HepG2 (cell line): ENCODE results near the gene GRID1. TPM values are rescaled to one million over a fixed set of nuclear protein-coding genes. Genes with fewer than 3 reads are reported as not detected.
A peak's percentile ranks its signal among the peaks of the same experiment; 100 is the strongest.

ENCODE experiments used
- ATAC-seq: fragments of 200-7000 bp; cut with Tn5 transposase; 3 replicates; pipeline ENCODE4 v1.9.1; 2020; ENCODE audit warnings: mild to moderate bottlenecking, moderate library complexity
- BruUV-seq: library from RNA; stranded (reverse); fragments of 400-500 nt; replicated peaks from 2 replicates; lab custom pipeline; 2021; lab: Mats Ljungman, UMichigan
- CTCF ChIA-PET: fragments of 300-600 bp; formaldehyde crosslinking; extraction: SDS; loops from one replicate; lab custom pipeline; 2021; ENCODE audit warnings: low total read pairs, inconsistent platforms, low intra/inter-chr PET ratio; lab: Yijun Ruan, JAX
- POLR2A ChIA-PET: fragments of 350-600 bp; sonication (Branson Sonifier 250); formaldehyde crosslinking; loops from one replicate; lab custom pipeline; 2020; ENCODE audit warnings: antibody characterized with exemption, inconsistent platforms; lab: Yijun Ruan, JAX
- DNase-seq: peaks from one replicate; pipeline ENCODE4 v3.0.0-alpha.2; 2015; ENCODE audit warnings: low spot score
- FAIRE-seq: peaks from 3 replicates; lab custom pipeline; 2011; peaks lifted over from hg19 to GRCh38; lab: Jason Lieb, UNC
- H2AFZ ChIP-seq: one replicate; pipeline ENCODE4 v1.6.1; 2011; ENCODE audit warnings: low read length, inconsistent platforms
- H3K27ac ChIP-seq: fragments of 300-600 bp; 3 replicates; pipeline ENCODE4 v1.8.0; 2011; ENCODE audit warnings: mixed run types, mild to moderate bottlenecking, mixed read lengths, low read length, inconsistent platforms; ENCODE audit not compliant: insufficient read depth; ENCODE audit errors: extremely low read length
- H3K27me3 ChIP-seq, 2 experiments: fragments of 200-600 bp in 1 of 2; 2 replicates in 1 of 2; 3 replicates in 1 of 2; pipeline versions ENCODE4 v1.6.0 to v1.8.0; 2011; ENCODE audit warnings: low read length in 2 of 2, mild to moderate bottlenecking in 2 of 2, moderate library complexity in 2 of 2, inconsistent platforms in 1 of 2; ENCODE audit not compliant: insufficient read depth in 2 of 2, control insufficient read depth in 1 of 2
- H3K36me3 ChIP-seq, 2 experiments: fragments of 200-600 bp in 1 of 2; replicated peaks in 1 of 2; 2 replicates in 1 of 2; 3 replicates in 1 of 2; pipeline versions ENCODE4 v1.5.1 to v1.8.0; 2011; ENCODE audit warnings: low read length in 2 of 2, inconsistent platforms in 1 of 2; ENCODE audit not compliant: insufficient read depth in 2 of 2, control insufficient read depth in 1 of 2
- H3K4me1 ChIP-seq: 2 replicates; pipeline ENCODE4 v1.5.1; 2012; ENCODE audit warnings: low read length, inconsistent platforms; ENCODE audit not compliant: insufficient read depth
- H3K4me2 ChIP-seq: 2 replicates; pipeline ENCODE4 v1.6.0; 2011; ENCODE audit warnings: low read depth, low read length, inconsistent platforms
- H3K4me3 ChIP-seq, 3 experiments: fragments of 200-600 bp in 1 of 3; sonication (generic), shearing (Covaris generic) in 1 of 3; replicated peaks in 1 of 3; 2 replicates each; pipeline ENCODE4 v1.5.1; 2011 to 2016; ENCODE audit warnings: low read length in 3 of 3, inconsistent platforms in 2 of 3, low read depth in 2 of 3, mild to moderate bottlenecking in 2 of 3, control low read depth in 1 of 3, mixed read lengths in 1 of 3; ENCODE audit not compliant: insufficient read depth in 1 of 3
- H3K79me2 ChIP-seq: one replicate; pipeline ENCODE4 v1.6.1; 2011; ENCODE audit warnings: low read length, inconsistent platforms; ENCODE audit not compliant: insufficient read depth
- H3K9ac ChIP-seq: 2 replicates; pipeline ENCODE4 v1.6.0; 2011; ENCODE audit warnings: mild to moderate bottlenecking, low read depth, low read length, inconsistent platforms; ENCODE audit not compliant: insufficient read depth
- H3K9me3 ChIP-seq: 2 replicates; pipeline ENCODE4 v1.5.1; 2012; ENCODE audit warnings: mild to moderate bottlenecking, low read length
- H4K20me1 ChIP-seq: 2 replicates; pipeline ENCODE4 v1.6.0; 2011; ENCODE audit warnings: inconsistent platforms, mild to moderate bottlenecking, low read length, moderate library complexity; ENCODE audit not compliant: insufficient read depth
- MAFF ChIP-seq: IDR thresholded peaks from 2 replicates; pipeline ENCODE4 v1.6.1; 2011; ENCODE audit warnings: low read depth, low read length, improper control_type of control experiment
- MAFK ChIP-seq, 2 experiments: IDR thresholded peaks in 1 of 2; conservative IDR thresholded peaks in 1 of 2; 2 replicates each; pipeline ENCODE4 v1.6.1; 2011; ENCODE audit warnings: improper control_type of control experiment in 2 of 2, low read length in 2 of 2
- PITX1 ChIP-seq: sonication (generic); formaldehyde crosslinking; IDR thresholded peaks from 2 replicates; pipeline ENCODE4 v1.5.1; 2020; ENCODE audit warnings: mild to moderate bottlenecking, missing genetic modification reagents
- ZBTB40 ChIP-seq, 2 experiments: fragments of 450-650 bp in 1 of 2; sonication (generic) in 1 of 2; formaldehyde crosslinking in 1 of 2; IDR thresholded peaks; 2 replicates each; pipeline versions ENCODE4 v1.6.1 to v1.8.0; 2016 to 2022; ENCODE audit warnings: antibody characterized with exemption in 1 of 2, mild to moderate bottlenecking in 1 of 2, missing genetic modification reagents in 1 of 2
- ZNF598 ChIP-seq: sonication (generic); formaldehyde crosslinking; IDR thresholded peaks from 2 replicates; pipeline ENCODE4 v1.5.1; 2020; ENCODE audit warnings: mild to moderate bottlenecking, missing genetic modification reagents, borderline replicate concordance
- WGBS: methylation state at CpG from one replicate; pipeline ENCODE4 v1.1.6; 2017; ENCODE audit warnings: low lambda C conversion rate; 5-methylcytosine and 5-hydroxymethylcytosine counted together
- in situ Hi-C: cut with HindIII; loops from 2 replicates; pipeline ENCODE4 v1.10.0; 2017; ENCODE audit warnings: low pct_unique_long_range_greater_than_20kb; ENCODE audit not compliant: extremely low pct_ligation_motif_present
- intact Hi-C: fragments of 100-400 bp; cut with micrococcal nuclease; formaldehyde crosslinking; loops from one replicate; pipeline ENCODE4 v1.10.0; 2022; ENCODE audit not compliant: unreplicated experiment
- polyA plus RNA-seq, 8 experiments: library from polyadenylated mRNA; depleted of rRNA in 3 of 8; stranded (reverse) in 7 of 8; unstranded in 1 of 8; fragments of >200 nt; fragmentation: Illumina TruSeq in 4 of 8; extraction: Trizol in 4 of 8; gene quantifications; 2 replicates each; pipeline versions ENCODE4 v1.2.1 to v1.2.3, GENCODE V29; 2011 to 2016; ENCODE audit warnings: low read depth in 4 of 8, missing spikeins in 1 of 8, mixed read lengths in 1 of 8; ENCODE audit not compliant: insufficient read depth in 1 of 8
- total RNA-seq, 5 experiments: library from RNA; depleted of rRNA; stranded (reverse); fragments of >200 nt; fragmentation: Illumina TruSeq; extraction: Trizol; gene quantifications; 2 replicates each; pipeline ENCODE4 v1.2.3, GENCODE V29; 2016; ENCODE audit warnings: low read depth in 1 of 5

GRID1 gene
- total and polyA plus RNA-seq, 2 of the 13 experiments (the other 11 are each of a cell fraction or from before 2014, with no cell fraction given), result 0.05 TPM; not detected in 1

DNA sequence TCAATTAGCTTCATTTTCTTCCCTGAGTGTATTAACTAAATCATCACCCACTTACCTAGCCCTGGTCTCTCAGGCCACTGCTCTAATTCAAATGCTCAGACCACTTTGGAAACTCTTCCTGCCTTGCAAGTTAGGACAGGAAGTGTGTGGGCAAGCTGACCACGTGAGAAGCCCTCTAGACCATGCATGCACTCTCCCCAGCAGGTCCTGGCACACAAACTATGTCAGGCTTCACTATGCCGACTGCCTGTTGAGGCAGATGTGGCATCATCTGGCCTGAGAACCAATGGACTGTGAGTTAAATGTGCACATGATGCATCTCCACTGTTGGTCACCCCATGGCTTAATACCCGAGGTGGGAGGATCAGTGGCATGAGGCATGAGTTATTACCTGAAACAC is 439.6 kb downstream of the GRID1 start (continued):
- TF ChIP-seq ZBTB40 (IDR thresholded peaks at IDR 0.05) (no peak), ZBTB40 (CRISPR knock-in tag; IDR thresholded peaks at IDR 0.05) (no peak)

DNA sequence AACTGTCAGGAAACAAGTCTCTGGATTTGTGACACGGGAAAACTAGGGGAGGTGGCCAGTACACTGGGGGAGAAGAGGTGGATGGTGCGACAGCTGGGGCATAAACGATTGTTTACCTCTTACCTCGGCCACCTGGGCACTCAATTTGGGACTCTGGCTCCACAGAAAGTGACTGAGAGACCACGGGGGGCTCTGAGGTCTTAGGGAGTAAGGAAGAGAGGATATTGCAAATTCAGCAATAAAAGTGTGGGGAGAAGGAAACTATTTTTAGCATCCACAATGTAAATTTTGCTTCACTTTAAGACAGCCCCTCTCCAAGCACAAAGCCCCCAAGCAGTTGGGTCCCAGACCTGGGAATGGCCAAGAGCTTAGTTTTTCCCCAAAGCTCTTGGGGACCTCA is 440.5 kb downstream of the GRID1 start:
- DNase-seq (no peak), FAIRE-seq (no peak), ATAC-seq (no peak)
- Histone ChIP-seq H4K20me1 (no peaks in the 10 kb centered on the region), H3K9ac (no peak overlapping the region), H3K4me3 (no peak overlapping the region), H3K36me3 (no peaks in the 10 kb centered on the region), H3K27me3 (peaks cover 0 to 3% of the 10 kb centered on the region in 2 experiments; a peak in 1 of 5 replicates), H3K4me1 (no peaks in the 10 kb centered on the region), H3K4me2 (no peak overlapping the region), H3K9me3 (no peaks in the 10 kb centered on the region), H3K27ac (no peak overlapping the region), H3K79me2 (no peaks in the 10 kb centered on the region), H2AFZ (no peak overlapping the region)
- intact Hi-C loops, result no loop called here
- no peak for TF ChIP-seq PITX1
- TF ChIP-seq MAFK (conservative IDR thresholded peaks at IDR 0.05 in 1 of 2, IDR thresholded peaks at IDR 0.05 in 1 of 2; ENCODE audit: low read length in 2 of 2), result peak; percentile 68 to 83
- TF ChIP-seq MAFF, result peak; percentile 73
- TF ChIP-seq ZNF598, result no peak
- POLR2A ChIA-PET, result no interaction called here
- CTCF ChIA-PET, result no interaction called here
- BruUV-seq, result no TSS peak
- in situ Hi-C loops, result no loop called here
- WGBS, result 0% methylated on average over 5 of the region's 5 CpGs
